DOHH2 (cell line): ENCODE results near the gene UFD1.

Source experiments
- H3F3A ChIP-seq: fragments of 200-600 bp; sonication (generic), shearing (Covaris generic); 2 replicates; pipeline ENCODE4 v1.6.0; 2016; ENCODE audit warnings: antibody characterized with exemption, mild to moderate bottlenecking; ENCODE audit not compliant: control insufficient read depth, insufficient read depth
- H3K27ac ChIP-seq: fragments of 200-600 bp; sonication (generic); 2 replicates; pipeline ENCODE4 v1.5.1; 2014; ENCODE audit warnings: low read depth, mild to moderate bottlenecking, low read length, moderate library complexity
- H3K27me3 ChIP-seq: fragments of 200-600 bp; sonication (generic); 2 replicates; pipeline ENCODE4 v1.6.1; 2014; ENCODE audit warnings: mild to moderate bottlenecking, low read length, mixed read lengths; ENCODE audit not compliant: control insufficient read depth
- H3K36me3 ChIP-seq: fragments of 200-600 bp; sonication (generic); 2 replicates; pipeline ENCODE4 v1.6.1; 2014; ENCODE audit warnings: mild to moderate bottlenecking, low read length, moderate library complexity, mixed read lengths; ENCODE audit not compliant: control insufficient read depth
- H3K4me1 ChIP-seq: fragments of 200-600 bp; sonication (generic); 2 replicates; pipeline ENCODE4 v1.6.1; 2014; ENCODE audit warnings: mild to moderate bottlenecking, low read length, mixed read lengths; ENCODE audit not compliant: control insufficient read depth
- H3K4me2 ChIP-seq: fragments of 200-600 bp; sonication (generic); 2 replicates; pipeline ENCODE4 v1.6.0; 2014; ENCODE audit warnings: mild to moderate bottlenecking, low read length, moderate library complexity
- H3K4me3 ChIP-seq: fragments of 200-600 bp; sonication (generic); 2 replicates; pipeline ENCODE4 v1.5.1; 2014; ENCODE audit warnings: mild to moderate bottlenecking, low read length, mixed read lengths
- H3K79me2 ChIP-seq: fragments of 200-600 bp; sonication (generic); 2 replicates; pipeline ENCODE4 v1.6.1; 2014; ENCODE audit warnings: mild to moderate bottlenecking, low read length, mixed read lengths; ENCODE audit not compliant: control insufficient read depth
- H3K9me2 ChIP-seq: fragments of 200-600 bp; sonication (generic); replicated peaks from 2 replicates; pipeline ENCODE4 v1.6.1; 2014; ENCODE audit warnings: mild to moderate bottlenecking, low read length, mixed read lengths; ENCODE audit not compliant: control insufficient read depth
- H3K9me3 ChIP-seq: fragments of 200-600 bp; sonication (generic); 2 replicates; pipeline ENCODE4 v1.6.1; 2014; ENCODE audit warnings: antibody characterized with exemption, low read length, mixed read lengths; ENCODE audit not compliant: control insufficient read depth, insufficient read depth
- H4K20me1 ChIP-seq: fragments of 200-600 bp; sonication (generic); 2 replicates; pipeline ENCODE4 v1.6.0; 2014; ENCODE audit warnings: low read depth, mild to moderate bottlenecking, antibody characterized with exemption, low read length, moderate library complexity; ENCODE audit not compliant: control insufficient read depth, insufficient read depth
- CTCF ChIP-seq: fragments of 200-600 bp; sonication (generic); IDR thresholded peaks from one replicate; pipeline ENCODE4 v1.5.1; 2014; ENCODE audit warnings: antibody characterized with exemption, mild to moderate bottlenecking, low read depth, low read length; ENCODE audit not compliant: poor library complexity, severe bottlenecking
- EZH2phosphoT487 ChIP-seq: fragments of 200-600 bp; sonication (generic); IDR thresholded peaks from 2 replicates; pipeline ENCODE4 v1.6.1; 2017; ENCODE audit warnings: borderline replicate concordance, mild to moderate bottlenecking, antibody characterized with exemption, low read length, moderate library complexity, mixed read lengths

Gene UFD1

GRCh38 chr22:19412923-19413322, 66.1 kb downstream of the UFD1 start:
- Histone ChIP-seq H3F3A (no peaks in the 10 kb centered on the region), H3K9me2 (no peaks in the 10 kb centered on the region), H3K4me2 (no peak overlapping the region), H3K9me3 (no peaks in the 10 kb centered on the region), H4K20me1 (peaks cover 8% of the 10 kb centered on the region; the same call in 1 of the 2 replicates), H3K27me3 (no peaks in the 10 kb centered on the region), H3K79me2 (peaks cover 77% of the 10 kb centered on the region), H3K36me3 (peaks cover 55% of the 10 kb centered on the region), H3K27ac (no peak overlapping the region), H3K4me1 (no peaks in the 10 kb centered on the region), H3K4me3 (no peak overlapping the region)
- TF ChIP-seq EZH2phosphoT487 (no peak), CTCF (no peak)

GRCh38 chr22:19412478-19412877, 66.5 kb downstream of the UFD1 start:
- Histone ChIP-seq H3K4me3 (no peak overlapping the region), H3K4me1 (no peaks in the 10 kb centered on the region), H3K27me3 (no peaks in the 10 kb centered on the region), H3F3A (no peaks in the 10 kb centered on the region), H3K4me2 (no peak overlapping the region), H3K9me2 (no peaks in the 10 kb centered on the region), H4K20me1 (peaks cover 8% of the 10 kb centered on the region; the same call in 1 of the 2 replicates), H3K36me3 (peaks cover 60% of the 10 kb centered on the region), H3K27ac (no peak overlapping the region), H3K79me2 (peaks cover 72% of the 10 kb centered on the region), H3K9me3 (no peaks in the 10 kb centered on the region)
- TF ChIP-seq CTCF: no peak
- TF ChIP-seq EZH2phosphoT487: no peak

GRCh38 chr22:19411690-19412045, 67.3 kb downstream of the UFD1 start:
- no peak overlapping the region for H3K4me2 ChIP-seq
- no peaks in the 10 kb centered on the region for H3K9me2 ChIP-seq
- no peaks in the 10 kb centered on the region for H3K27me3 ChIP-seq
- H3K36me3 ChIP-seq: peaks cover 67% of the 10 kb centered on the region
- TF ChIP-seq CTCF (no peak), EZH2phosphoT487 (no peak)
- no peak overlapping the region for H3K27ac ChIP-seq
- H3K4me1 ChIP-seq: no peaks in the 10 kb centered on the region
- peaks cover 8% of the 10 kb centered on the region; the same call in 1 of the 2 replicates for H4K20me1 ChIP-seq
- H3K9me3 ChIP-seq: no peaks in the 10 kb centered on the region
- H3K4me3 ChIP-seq: no peak overlapping the region
- no peaks in the 10 kb centered on the region for H3F3A ChIP-seq
- H3K79me2 ChIP-seq: peaks cover 64% of the 10 kb centered on the region
